ENCODE results near the gene EFCAB8. TPM values are rescaled to one million over a fixed set of nuclear protein-coding genes. Genes with fewer than 3 reads are reported as not detected.
A peak's percentile ranks its signal among the peaks of the same experiment; 100 is the strongest.

Gene EFCAB8
- total RNA-seq, 1 experiment from 2014 or later = 0.09 TPM

DNA sequence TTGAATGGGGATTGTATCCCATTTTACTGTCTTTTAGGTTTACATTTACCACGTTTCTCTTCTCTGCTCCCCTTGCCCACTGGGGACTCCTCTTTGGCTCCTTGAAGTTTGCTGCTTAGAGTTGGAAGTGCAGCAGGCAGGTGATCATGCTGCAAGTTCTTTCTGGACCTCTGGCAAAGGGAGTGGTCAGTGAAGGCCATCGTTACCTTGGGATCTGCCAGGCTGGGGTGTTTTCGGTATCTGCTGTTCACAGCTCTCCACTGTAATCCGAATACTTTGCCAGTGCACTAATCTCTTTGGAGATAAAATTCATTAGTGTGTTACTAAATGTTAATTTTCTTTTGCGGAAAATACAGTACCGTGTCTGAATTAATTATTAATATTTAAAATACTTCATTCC lies 9.1 kb upstream of the EFCAB8 start:
- Histone ChIP-seq H4K5ac (ENCODE audit: insufficient read length, low read depth, low read length) (no peak overlapping the region), H3K23ac (ENCODE audit: insufficient read length, low read depth, low read length) (no peak overlapping the region), H3T11ph (ENCODE audit: low read length) (no peak overlapping the region), H3K14ac (ENCODE audit: insufficient read depth, low read length) (no peak overlapping the region), H3K23me2 (ENCODE audit: insufficient read length, low read depth, low read length, poor library complexity, severe bottlenecking) (no peaks in the 10 kb centered on the region), H3K79me1 (ENCODE audit: insufficient read depth, low read depth, low read length, poor library complexity, severe bottlenecking) (no peaks in the 10 kb centered on the region), H2BK15ac (ENCODE audit: low read depth, low read length) (no peak overlapping the region), H3K9me3 (ENCODE audit: control insufficient read depth, low read depth, low read length) (no peaks in the 10 kb centered on the region), H4K20me1 (ENCODE audit: control insufficient read depth, insufficient read depth, insufficient read length) (no peaks in the 10 kb centered on the region), H2BK20ac (ENCODE audit: low read depth, low read length, poor library complexity, severe bottlenecking) (no peak overlapping the region), H2AFZ (ENCODE audit: low read length) (no peak overlapping the region), H2BK5ac (ENCODE audit: insufficient read length, low read length) (no peak overlapping the region), H3K27me3 (ENCODE audit: insufficient read depth, low read length) (no peaks in the 10 kb centered on the region), H2AK5ac (ENCODE audit: insufficient read length, low read length) (no peak overlapping the region), H2BK12ac (ENCODE audit: insufficient read length, low read depth, low read length) (no peak overlapping the region), H3K4ac (ENCODE audit: low read depth, low read length) (no peak overlapping the region), H3K79me2 (ENCODE audit: insufficient read depth, low read length) (0 out of 2 replicates have a peak, but pooled peaks cover 2% of the 10 kb centered on the region), H3K56ac (ENCODE audit: insufficient read length, low read depth, low read length) (no peak overlapping the region), H3K27ac (ENCODE audit: insufficient read length, low read depth, low read length) (no peak overlapping the region), H3K9ac (ENCODE audit: extremely low read depth, insufficient read length, low read length) (no peak overlapping the region), H4K91ac (ENCODE audit: insufficient read length, low read depth, low read length) (no peak overlapping the region), H3K4me1 (ENCODE audit: insufficient read depth, low read length) (0 out of 2 replicates have a peak, but pooled peaks cover 3% of the 10 kb centered on the region), H4K8ac (replicated peaks; ENCODE audit: insufficient read length, low read depth, low read length) (no peak overlapping the region), H3K18ac (ENCODE audit: insufficient read length, low read depth, low read length) (no peak overlapping the region), H3K4me2 (ENCODE audit: insufficient read depth, insufficient read length, low read length) (no peak overlapping the region), H2BK120ac (ENCODE audit: low read depth, low read length, poor library complexity, severe bottlenecking) (no peak overlapping the region)
- Mint-ChIP-seq H3K36me3 (ENCODE audit: insufficient read depth in 1 of 3, low read depth in 3 of 3) (peaks cover 40 to 87% (median 67%) of the 10 kb centered on the region in 3 experiments; a peak in 6 of 7 replicates), H3K4me3 (no peak overlapping the region), H3K27ac (peak overlapping the region in 2 of 3 experiments; percentile 54 to 77; a peak in 2 of 7 replicates), H3K27me3 (ENCODE audit: low read depth) (no peaks in the 10 kb centered on the region), H3K4me1 (peaks cover 13 to 22% of the 10 kb centered on the region in 2 experiments), H3K9me3 (no peaks in the 10 kb centered on the region)
- TF ChIP-seq, protein P1, sequence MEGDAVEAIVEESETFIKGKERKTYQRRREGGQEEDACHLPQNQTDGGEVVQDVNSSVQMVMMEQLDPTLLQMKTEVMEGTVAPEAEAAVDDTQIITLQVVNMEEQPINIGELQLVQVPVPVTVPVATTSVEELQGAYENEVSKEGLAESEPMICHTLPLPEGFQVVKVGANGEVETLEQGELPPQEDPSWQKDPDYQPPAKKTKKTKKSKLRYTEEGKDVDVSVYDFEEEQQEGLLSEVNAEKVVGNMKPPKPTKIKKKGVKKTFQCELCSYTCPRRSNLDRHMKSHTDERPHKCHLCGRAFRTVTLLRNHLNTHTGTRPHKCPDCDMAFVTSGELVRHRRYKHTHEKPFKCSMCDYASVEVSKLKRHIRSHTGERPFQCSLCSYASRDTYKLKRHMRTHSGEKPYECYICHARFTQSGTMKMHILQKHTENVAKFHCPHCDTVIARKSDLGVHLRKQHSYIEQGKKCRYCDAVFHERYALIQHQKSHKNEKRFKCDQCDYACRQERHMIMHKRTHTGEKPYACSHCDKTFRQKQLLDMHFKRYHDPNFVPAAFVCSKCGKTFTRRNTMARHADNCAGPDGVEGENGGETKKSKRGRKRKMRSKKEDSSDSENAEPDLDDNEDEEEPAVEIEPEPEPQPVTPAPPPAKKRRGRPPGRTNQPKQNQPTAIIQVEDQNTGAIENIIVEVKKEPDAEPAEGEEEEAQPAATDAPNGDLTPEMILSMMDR (conservative IDR thresholded peaks at IDR 0.05) = no peak
- whole genome bisulfite sequencing (ENCODE audit: extremely low coverage, insufficient read length, low lambda C conversion rate) = no CpG with 5 or more reads among the region's 6 CpGs
- no peak for DNase-seq

Data from H9 (cell line).